Activated CD4-positive, CD25-positive, alpha-beta regulatory T cell treated with anti-CD3 and anti-CD28 coated beads, Interleukin-2, amount 50 U/mL, for 72 hours (primary cell): ENCODE measurements around the gene B3GAT1.
A peak's percentile ranks its signal among the peaks of the same experiment; 100 is the strongest.
"Not testable (repeated sequence)": the region's sequence is repeated elsewhere in the genome, so short reads cannot be mapped to it uniquely, and the experiment has no call there.

Source experiments
- DNase-seq: peaks from one replicate; pipeline ENCODE4 v3.0.0; 2021

Gene B3GAT1

DNA sequence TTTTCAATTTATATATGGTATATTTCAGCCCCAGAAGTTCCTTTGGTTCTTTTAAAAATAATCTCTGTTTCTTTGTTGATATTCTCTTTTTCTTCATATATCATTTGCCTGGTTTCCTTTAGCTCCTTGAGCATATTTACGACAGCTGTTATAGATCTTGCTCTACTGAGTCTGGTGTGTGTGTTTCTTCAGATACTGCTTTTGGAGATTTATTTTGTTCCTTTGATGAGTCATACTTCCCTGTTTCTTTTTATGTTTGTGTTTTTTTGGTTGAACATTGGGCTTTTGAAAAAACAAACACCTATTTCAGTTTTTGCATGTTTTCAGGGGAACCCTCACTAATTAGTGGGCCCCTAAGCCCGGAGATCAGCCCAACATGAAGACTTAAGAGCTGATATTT is 56.9 kb downstream of the B3GAT1 start:
- no peak for DNase-seq

DNA sequence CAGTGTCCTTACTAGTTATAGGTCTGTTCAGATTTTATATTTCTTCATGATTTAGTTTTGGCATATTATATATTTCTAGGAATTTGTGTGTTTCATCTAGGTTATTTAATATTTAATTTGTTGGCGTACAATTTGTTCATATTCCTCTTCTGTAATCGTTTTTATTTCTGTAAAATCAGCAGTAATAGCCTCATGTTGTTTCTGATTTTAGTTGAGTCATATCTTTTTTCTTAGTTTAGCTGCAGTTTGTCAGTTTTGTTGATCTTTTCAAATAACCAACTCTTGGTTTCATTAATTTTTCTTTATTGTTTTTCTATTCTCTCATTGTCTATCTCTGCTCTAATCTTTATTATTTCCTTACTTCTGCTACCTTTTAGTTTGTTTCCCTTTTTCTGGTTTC is 59.9 kb downstream of the B3GAT1 start:
- no peak for DNase-seq

GRCh38 chr11:134350381-134350780 is 61.7 kb downstream of the B3GAT1 start:
- DNase-seq, result no peak

GRCh38 chr11:134349802-134350355 is 62.2 kb downstream of the B3GAT1 start:
- peak; percentile 22 for DNase-seq

- no peak for DNase-seq
Measured at GRCh38 chr11:134349109-134349801, 62.8 kb downstream of the B3GAT1 start.

- no peak for DNase-seq
Measured at GRCh38 chr11:134347441-134347840, 64.6 kb downstream of the B3GAT1 start.

GRCh38 chr11:134346976-134347350 is 65.1 kb downstream of the B3GAT1 start:
- DNase-seq, result no peak

DNA sequence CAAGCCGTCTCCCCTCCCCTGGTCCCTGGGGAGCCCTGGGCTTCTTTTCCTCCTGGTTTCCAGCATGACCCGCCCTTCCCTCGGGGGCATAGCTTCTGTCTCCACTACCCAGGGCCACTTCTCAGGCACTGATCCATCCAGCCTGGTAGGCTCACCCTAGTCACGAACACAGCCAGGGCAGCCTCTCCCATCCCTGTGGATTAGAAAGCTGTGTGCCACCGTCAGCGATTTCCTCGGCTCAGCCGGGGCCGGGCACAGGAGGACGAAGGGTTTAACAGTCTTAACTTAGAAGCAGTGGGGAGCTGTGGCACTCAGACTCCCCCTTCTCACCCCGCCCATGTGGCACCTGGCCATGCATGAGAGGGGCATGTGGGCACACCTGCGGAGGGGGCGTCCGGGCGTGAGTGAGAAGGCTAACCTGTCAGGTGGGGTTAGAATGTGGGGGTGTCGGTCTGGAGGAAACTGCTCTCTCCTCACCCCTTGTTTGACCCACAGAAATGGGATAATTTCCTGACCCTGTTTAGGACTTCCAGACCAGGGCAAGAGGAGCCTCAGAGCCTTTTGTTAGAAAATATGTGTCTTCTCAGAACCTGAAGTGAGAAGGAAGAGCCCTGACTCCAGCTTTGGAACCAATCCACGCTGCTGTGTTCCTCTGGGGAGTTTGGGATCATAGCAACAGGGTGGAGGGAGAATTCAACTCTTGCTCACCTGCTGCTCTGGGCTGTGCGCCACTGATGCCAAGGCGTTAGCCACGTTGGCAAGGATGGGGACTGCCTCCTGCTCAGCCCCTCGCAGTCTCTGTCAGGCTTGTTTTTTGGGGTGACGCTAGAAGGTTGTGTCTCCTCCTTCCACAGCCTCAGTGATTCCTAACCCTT is 65.7 kb downstream of the B3GAT1 start:
- DNase-seq, result no peak

- no peak for DNase-seq
Measured at GRCh38 chr11:134345237-134345550, 66.8 kb downstream of the B3GAT1 start.

- not testable (repeated sequence) for DNase-seq
Measured at GRCh38 chr11:134344497-134345236, 67.4 kb downstream of the B3GAT1 start.

- no peak for DNase-seq
Measured at GRCh38 chr11:134343646-134344045, 68.4 kb downstream of the B3GAT1 start.

- DNase-seq, result no peak
Measured at GRCh38 chr11:134342572-134343340, 69.3 kb downstream of the B3GAT1 start.

DNA sequence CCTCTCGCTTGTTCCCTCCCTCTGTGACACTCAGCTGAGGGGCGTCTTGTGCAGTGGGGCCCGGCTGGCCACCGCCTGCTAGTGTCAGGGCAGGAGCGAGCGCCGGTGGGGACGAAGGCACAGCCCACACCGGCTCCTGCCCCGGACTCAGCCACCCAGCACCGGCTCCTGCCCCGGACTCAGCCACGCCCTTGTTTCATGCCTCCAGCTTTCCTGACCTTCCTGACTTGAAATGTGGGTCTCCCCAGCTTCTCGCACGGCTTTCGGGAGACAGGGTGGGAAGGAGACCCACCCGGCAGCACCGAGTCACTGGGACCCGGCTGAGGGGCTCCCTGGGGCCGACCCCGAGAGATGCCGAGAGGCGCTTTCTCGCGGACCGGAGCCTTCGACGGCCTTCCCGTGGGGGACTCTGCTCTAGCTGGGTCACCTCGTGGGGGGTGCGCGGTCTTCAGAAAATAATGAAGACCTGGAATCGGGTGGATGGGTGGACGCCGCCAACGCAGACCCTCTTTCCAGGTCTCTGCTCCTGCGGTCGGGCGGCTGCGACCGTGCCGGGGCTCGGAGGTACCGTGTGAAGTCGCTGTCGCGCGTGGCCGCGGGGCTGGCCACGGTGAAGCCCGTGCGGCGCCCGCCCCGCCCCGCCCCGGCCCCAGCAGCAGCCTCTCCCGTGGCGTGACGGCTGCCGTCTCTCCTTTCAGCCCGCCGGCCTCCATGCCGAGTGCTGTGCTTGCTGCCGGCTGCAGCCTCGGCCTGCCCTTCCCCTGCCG is 70.1 kb downstream of the B3GAT1 start:
- no peak for DNase-seq

- no peak for DNase-seq
Measured at GRCh38 chr11:134340354-134340964, 71.6 kb downstream of the B3GAT1 start.

GRCh38 chr11:134339756-134340155 is 72.3 kb downstream of the B3GAT1 start:
- DNase-seq, result no peak

- no peak for DNase-seq
Measured at GRCh38 chr11:134338654-134339053, 73.4 kb downstream of the B3GAT1 start.

DNA sequence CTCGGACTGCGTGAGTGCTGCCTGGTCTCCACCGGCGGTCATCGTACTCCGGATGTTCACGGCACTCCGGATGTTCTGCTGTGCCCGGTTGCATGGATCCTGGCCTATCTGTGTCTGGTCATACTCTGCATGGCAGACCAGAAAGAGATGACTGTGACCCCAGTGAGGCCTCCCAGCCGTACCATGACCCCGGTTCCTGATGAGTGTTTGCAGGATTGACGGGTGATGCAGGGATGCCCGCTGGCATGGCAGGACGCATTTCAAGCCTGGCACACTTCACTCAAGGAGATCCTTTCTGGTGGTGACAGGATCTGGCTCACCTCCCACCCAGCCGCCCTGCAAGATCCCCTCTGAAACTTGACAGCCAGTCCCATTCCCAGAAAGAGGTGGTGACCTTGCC is 74.0 kb downstream of the B3GAT1 start:
- no peak for DNase-seq

DNA sequence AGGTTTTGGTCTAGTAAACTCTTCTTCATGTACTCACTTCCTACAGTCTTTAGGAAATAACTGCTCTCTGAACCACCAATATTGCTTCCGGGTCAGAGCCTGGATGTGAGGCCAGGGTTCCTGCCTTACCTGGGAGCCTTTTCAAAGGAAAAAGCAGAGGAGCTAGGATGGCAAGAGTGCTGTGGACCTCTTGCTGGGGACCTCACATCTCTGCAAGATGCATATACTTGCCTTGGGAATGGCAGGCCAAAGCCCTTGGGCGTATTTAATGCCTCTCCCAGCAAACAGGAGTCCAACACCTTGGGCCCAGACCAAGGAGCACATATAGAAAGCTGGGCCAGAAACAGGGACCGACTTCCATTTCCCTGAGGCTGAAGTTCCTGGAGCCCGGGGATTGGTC is 75.0 kb downstream of the B3GAT1 start:
- DNase-seq, result no peak

DNA sequence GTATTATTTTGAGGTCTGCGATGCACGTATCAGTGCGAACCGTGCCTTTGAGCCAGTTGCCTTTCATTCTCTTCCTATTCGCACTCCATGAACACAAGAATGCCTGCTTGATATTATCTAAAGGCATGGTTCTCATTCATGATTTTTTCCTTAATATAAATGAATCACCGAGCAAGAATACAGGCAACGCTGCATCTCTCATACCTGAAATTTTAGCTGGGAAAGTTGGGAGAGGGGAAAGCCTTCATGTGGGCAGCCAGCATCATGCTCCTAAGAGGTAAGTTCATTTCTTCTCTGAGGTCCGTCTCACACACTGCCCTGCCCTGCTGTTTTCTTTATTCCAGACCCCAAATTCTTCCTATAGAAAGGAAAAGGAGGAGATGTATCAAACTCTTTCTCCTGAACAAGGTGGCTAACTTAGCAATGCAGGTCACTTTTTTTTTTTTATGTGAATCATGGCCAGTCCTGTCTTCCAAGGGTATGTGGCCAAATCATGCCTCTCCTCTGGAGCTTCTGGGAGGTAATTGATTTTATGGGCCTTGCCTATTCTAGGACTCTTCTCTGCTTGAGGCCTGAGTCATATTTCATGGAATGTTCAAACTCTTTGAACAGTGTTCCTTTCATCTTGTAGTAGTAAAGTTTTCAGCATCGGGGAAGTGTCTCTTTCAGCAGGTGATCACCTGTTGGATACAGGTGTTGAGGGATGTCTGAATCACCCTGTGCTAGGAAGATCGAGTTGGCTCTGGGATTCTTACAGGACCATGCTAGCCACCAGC is 77.1 kb downstream of the B3GAT1 start:
- DNase-seq, result no peak

GRCh38 chr11:134333946-134334345 is 78.1 kb downstream of the B3GAT1 start:
- DNase-seq, result no peak

GRCh38 chr11:134333312-134333711 is 78.7 kb downstream of the B3GAT1 start:
- DNase-seq, result no peak
